ENCODE data around the gene RIPOR3.
A peak's percentile ranks its signal among the peaks of the same experiment; 100 is the strongest.

The RIPOR3 gene

DNA sequence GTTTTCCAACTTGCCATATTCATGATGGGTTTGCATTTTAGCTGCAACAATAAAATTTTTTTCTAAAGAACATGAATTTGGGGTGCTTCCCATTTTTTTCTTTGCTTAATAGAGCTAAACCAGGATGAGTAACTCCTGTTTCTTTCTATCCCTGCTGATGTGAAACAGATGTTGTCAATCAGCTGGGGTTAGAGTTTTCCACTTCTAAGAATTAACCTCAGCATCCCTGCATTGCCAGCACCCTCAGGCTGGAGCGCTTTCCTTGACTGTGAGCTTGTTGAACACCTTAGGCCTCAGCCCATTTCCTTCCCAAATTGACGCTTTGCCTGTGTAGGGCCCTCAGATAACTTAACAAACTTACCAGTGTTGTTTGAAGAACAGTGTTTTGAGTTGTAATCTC is 106.7 kb downstream of the RIPOR3 start:
- Histone ChIP-seq H3K36me3 (ENCODE audit: insufficient read depth, low read length) (peaks cover 70% of the 10 kb centered on the region), H3K27me3 (ENCODE audit: control insufficient read depth in 1 of 2, insufficient read depth in 2 of 2, low read length in 2 of 2) (no peaks in the 10 kb centered on the region), H3K27ac (ENCODE audit: low read depth, low read length) (no peak overlapping the region), H3K4me1 (ENCODE audit: insufficient read depth, low read length) (no peaks in the 10 kb centered on the region), H3K4me3 (ENCODE audit: low read depth in 1 of 2, low read length in 2 of 2) (no peak overlapping the region), H3K9ac (ENCODE audit: low read length) (no peak overlapping the region), H3K9me3 (ENCODE audit: low read length) (no peaks in the 10 kb centered on the region)

DNA sequence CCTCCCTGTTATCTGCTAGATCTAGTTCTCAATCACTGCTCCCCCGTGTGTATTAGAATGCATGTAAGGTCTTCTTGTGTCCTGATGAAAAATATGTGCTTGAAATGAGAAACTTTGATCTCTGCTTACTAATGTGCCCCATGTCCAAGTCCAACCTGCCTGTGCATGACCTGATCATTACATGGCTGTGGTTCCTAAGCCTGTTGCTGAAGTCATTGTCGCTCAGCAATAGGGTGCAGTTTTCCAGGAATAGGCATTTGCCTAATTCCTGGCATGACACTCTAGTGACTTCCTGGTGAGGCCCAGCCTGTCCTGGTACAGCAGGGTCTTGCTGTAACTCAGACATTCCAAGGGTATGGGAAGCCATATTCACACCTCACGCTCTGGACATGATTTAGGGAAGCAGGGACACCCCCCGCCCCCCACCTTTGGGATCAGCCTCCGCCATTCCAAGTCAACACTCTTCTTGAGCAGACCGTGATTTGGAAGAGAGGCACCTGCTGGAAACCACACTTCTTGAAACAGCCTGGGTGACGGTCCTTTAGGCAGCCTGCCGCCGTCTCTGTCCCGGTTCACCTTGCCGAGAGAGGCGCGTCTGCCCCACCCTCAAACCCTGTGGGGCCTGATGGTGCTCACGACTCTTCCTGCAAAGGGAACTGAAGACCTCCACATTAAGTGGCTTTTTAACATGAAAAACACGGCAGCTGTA is 107.7 kb downstream of the RIPOR3 start:
- H3K27me3 ChIP-seq (ENCODE audit: control insufficient read depth in 1 of 2, insufficient read depth in 2 of 2, low read length in 2 of 2), result no peaks in the 10 kb centered on the region
- H3K4me3 ChIP-seq (ENCODE audit: low read depth in 1 of 2, low read length in 2 of 2), result no peak overlapping the region
- no peak overlapping the region for H3K27ac ChIP-seq (ENCODE audit: low read depth, low read length)
- H3K4me1 ChIP-seq (ENCODE audit: insufficient read depth, low read length), result no peaks in the 10 kb centered on the region
- no peaks in the 10 kb centered on the region for H3K9me3 ChIP-seq (ENCODE audit: low read length)
- H3K36me3 ChIP-seq (ENCODE audit: insufficient read depth, low read length), result peaks cover 77% of the 10 kb centered on the region
- no peak overlapping the region for H3K9ac ChIP-seq (ENCODE audit: low read length)

DNA sequence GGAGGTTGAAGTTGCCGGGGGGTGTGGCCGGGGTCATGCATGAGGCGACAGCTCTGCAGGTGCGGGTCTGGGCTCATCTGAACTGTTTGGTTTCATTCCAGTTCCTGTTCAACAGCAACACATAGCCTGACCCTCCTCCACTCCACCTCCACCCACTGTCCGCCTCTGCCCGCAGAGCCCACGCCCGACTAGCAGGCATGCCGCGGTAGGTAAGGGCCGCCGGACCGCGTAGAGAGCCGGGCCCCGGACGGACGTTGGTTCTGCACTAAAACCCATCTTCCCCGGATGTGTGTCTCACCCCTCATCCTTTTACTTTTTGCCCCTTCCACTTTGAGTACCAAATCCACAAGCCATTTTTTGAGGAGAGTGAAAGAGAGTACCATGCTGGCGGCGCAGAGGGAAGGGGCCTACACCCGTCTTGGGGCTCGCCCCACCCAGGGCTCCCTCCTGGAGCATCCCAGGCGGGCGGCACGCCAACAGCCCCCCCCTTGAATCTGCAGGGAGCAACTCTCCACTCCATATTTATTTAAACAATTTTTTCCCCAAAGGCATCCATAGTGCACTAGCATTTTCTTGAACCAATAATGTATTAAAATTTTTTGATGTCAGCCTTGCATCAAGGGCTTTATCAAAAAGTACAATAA is 108.6 kb downstream of the RIPOR3 start:
- Histone ChIP-seq H3K9me3 (ENCODE audit: low read length) (no peaks in the 10 kb centered on the region), H3K9ac (ENCODE audit: low read length) (no peak overlapping the region), H3K27me3 (ENCODE audit: control insufficient read depth in 1 of 2, insufficient read depth in 2 of 2, low read length in 2 of 2) (no peaks in the 10 kb centered on the region), H3K4me3 (ENCODE audit: low read depth in 1 of 2, low read length in 2 of 2) (no peak overlapping the region), H3K4me1 (ENCODE audit: insufficient read depth, low read length) (peaks cover 8% of the 10 kb centered on the region), H3K27ac (ENCODE audit: low read depth, low read length) (no peak overlapping the region), H3K36me3 (ENCODE audit: insufficient read depth, low read length) (peaks cover 85% of the 10 kb centered on the region)

DNA sequence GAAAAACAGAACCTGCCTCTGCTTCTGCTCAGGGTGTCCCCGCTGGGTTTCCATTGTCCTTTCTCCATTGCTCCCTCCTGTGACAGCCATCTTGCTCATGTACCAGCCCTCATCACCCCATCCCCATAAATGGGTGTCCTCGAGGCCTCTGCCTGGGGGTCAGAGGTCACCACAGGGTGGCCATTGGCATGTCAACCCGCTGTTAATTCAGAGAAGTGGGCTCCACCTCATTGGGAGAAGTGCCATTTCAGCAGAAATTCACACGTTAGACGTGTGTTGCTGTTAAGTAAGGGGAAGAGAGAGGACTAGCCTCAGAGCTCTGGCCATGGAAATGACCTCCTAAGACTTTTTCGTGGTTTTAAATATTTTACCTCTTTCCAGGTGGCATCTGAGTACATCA is 109.2 kb downstream of the RIPOR3 start:
- Histone ChIP-seq H3K4me1 (ENCODE audit: insufficient read depth, low read length) (peaks cover 14% of the 10 kb centered on the region), H3K27me3 (ENCODE audit: control insufficient read depth in 1 of 2, insufficient read depth in 2 of 2, low read length in 2 of 2) (no peaks in the 10 kb centered on the region), H3K9ac (ENCODE audit: low read length) (no peak overlapping the region), H3K27ac (ENCODE audit: low read depth, low read length) (no peak overlapping the region), H3K4me3 (ENCODE audit: low read depth in 1 of 2, low read length in 2 of 2) (no peak overlapping the region), H3K9me3 (ENCODE audit: low read length) (no peaks in the 10 kb centered on the region), H3K36me3 (ENCODE audit: insufficient read depth, low read length) (peaks cover 86% of the 10 kb centered on the region)

DNA sequence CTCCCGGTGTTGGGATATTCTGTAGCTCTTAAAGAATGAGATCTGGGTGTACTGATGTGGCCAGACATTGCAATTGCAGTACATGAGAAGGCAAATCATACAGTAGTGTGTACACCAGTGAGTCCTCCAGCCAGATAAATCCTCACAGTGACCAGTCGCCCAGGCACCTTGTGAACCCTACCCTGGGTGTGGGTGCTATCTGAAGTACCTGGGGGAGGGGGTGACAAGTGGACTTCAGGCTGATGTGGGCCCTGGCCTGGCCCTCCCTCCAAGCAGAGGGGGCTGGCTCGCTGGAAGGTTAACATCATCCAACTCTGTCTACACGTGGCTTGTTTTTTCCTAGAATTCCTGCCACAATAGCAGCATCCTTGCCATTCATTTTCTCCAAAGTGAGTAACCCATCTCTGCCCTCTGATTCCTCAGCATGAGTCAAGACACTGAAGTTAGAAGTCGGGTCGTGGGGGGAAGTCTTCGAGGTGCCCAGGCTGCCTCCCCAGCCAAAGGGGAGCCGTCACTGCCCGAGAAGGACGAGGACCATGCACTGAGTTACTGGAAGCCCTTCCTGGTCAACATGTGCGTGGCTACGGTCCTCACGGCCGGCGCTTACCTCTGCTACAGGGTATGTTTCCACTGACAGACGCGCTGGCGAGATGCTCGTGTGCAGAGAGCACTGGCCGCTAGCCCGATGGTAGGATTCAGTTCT is 110.3 kb downstream of the RIPOR3 start:
- H3K36me3 ChIP-seq (ENCODE audit: insufficient read depth, low read length), result peaks cover 75% of the 10 kb centered on the region
- H3K27me3 ChIP-seq (ENCODE audit: control insufficient read depth in 1 of 2, insufficient read depth in 2 of 2, low read length in 2 of 2), result no peaks in the 10 kb centered on the region
- H3K9me3 ChIP-seq (ENCODE audit: low read length), result no peaks in the 10 kb centered on the region
- H3K9ac ChIP-seq (ENCODE audit: low read length), result no peak overlapping the region
- no peak overlapping the region for H3K4me3 ChIP-seq (ENCODE audit: low read depth in 1 of 2, low read length in 2 of 2)
- peaks cover 19% of the 10 kb centered on the region for H3K4me1 ChIP-seq (ENCODE audit: insufficient read depth, low read length)
- no peak overlapping the region for H3K27ac ChIP-seq (ENCODE audit: low read depth, low read length)

DNA sequence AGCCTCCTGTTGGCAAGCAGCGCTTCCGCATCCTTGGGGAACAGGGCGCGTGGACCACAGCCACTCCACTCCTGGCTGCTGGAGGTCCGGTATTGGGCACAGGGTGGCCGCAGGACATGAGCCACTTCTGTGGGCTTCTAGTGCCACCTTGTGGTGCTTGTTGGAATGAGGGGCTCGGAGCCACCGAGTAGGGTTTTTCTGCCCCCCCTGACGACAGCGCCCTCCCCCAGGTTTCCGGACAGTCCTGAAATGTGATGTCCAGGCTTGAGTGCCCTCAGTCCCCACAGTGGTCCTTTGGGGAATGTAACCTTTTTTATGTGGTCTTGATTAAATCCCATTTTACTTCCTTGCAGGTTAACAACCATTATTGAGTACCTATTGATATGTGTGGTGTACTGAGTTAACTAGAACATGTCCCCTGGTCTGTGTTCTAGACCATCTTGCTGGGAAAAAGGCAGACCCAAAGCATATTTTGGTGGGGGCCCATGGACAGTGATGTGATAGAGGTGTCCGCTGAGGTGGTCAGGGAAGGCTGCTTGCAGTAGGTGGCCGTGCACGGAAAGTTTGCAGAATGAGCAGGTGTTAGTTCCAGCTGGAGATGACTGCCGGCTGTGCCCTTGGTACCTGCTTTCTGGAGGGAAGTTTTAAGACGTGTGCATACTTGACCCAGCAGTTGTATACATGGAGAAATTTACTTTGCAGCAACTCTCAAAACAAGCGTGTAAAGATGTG is 111.2 kb downstream of the RIPOR3 start:
- Histone ChIP-seq H3K36me3 (ENCODE audit: insufficient read depth, low read length) (peaks cover 68% of the 10 kb centered on the region), H3K27me3 (ENCODE audit: control insufficient read depth in 1 of 2, insufficient read depth in 2 of 2, low read length in 2 of 2) (no peaks in the 10 kb centered on the region), H3K9me3 (ENCODE audit: low read length) (no peaks in the 10 kb centered on the region), H3K4me3 (ENCODE audit: low read depth in 1 of 2, low read length in 2 of 2) (no peak overlapping the region), H3K4me1 (ENCODE audit: insufficient read depth, low read length) (peaks cover 20% of the 10 kb centered on the region), H3K27ac (ENCODE audit: low read depth, low read length) (no peak overlapping the region), H3K9ac (ENCODE audit: low read length) (no peak overlapping the region)

DNA sequence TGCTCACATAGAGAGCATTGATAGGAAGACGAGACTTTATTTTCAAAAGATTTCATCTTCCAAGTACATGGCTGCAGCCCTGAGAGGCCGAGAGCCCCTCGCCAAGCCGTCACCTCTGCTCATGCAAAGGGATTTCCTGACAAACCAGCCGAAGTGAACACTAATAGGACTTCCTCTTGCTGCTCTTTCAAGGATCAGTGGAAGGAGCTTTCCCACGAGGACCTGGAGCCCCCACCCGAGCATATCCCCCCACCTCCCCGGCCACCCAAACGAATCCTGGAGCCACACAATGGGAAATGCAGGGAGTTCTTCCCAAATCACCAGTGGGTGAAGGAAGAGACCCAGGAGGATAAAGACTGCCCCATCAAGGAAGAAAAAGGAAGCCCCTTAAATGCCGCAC is 111.8 kb downstream of the RIPOR3 start:
- Histone ChIP-seq H3K27ac (ENCODE audit: low read depth, low read length) (no peak overlapping the region), H3K27me3 (ENCODE audit: control insufficient read depth in 1 of 2, insufficient read depth in 2 of 2, low read length in 2 of 2) (no peaks in the 10 kb centered on the region), H3K4me3 (ENCODE audit: low read depth in 1 of 2, low read length in 2 of 2) (no peak overlapping the region), H3K4me1 (ENCODE audit: insufficient read depth, low read length) (peaks cover 20% of the 10 kb centered on the region), H3K36me3 (ENCODE audit: insufficient read depth, low read length) (peaks cover 73% of the 10 kb centered on the region), H3K9ac (ENCODE audit: low read length) (no peak overlapping the region), H3K9me3 (ENCODE audit: low read length) (no peaks in the 10 kb centered on the region)

DNA sequence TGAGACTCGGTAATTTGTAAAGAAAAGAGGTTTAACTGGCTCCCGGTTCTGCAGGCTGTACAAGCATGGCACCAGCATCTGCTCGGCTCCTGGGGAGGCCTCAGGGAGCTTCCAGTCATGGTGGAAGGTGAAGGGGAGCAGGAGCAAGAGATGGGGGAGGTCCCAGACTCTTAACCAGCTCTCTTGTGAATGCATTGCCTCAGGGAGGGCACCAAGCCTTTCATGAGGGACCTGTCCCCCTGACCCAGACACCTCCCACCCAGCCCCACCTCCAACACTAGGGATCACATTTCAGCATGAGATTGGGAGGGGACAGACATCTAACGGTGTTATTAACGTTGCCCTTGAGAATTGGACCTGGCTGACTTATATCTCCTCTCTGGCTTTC is 112.6 kb downstream of the RIPOR3 start:
- H3K4me3 ChIP-seq (ENCODE audit: low read depth in 1 of 2, low read length in 2 of 2), result no peak overlapping the region
- H3K9ac ChIP-seq (ENCODE audit: low read length), result no peak overlapping the region
- no peak overlapping the region for H3K27ac ChIP-seq (ENCODE audit: low read depth, low read length)
- H3K36me3 ChIP-seq (ENCODE audit: insufficient read depth, low read length), result peaks cover 73% of the 10 kb centered on the region
- H3K4me1 ChIP-seq (ENCODE audit: insufficient read depth, low read length), result peaks cover 20% of the 10 kb centered on the region
- H3K27me3 ChIP-seq (ENCODE audit: control insufficient read depth in 1 of 2, insufficient read depth in 2 of 2, low read length in 2 of 2), result no peaks in the 10 kb centered on the region
- no peaks in the 10 kb centered on the region for H3K9me3 ChIP-seq (ENCODE audit: low read length)

DNA sequence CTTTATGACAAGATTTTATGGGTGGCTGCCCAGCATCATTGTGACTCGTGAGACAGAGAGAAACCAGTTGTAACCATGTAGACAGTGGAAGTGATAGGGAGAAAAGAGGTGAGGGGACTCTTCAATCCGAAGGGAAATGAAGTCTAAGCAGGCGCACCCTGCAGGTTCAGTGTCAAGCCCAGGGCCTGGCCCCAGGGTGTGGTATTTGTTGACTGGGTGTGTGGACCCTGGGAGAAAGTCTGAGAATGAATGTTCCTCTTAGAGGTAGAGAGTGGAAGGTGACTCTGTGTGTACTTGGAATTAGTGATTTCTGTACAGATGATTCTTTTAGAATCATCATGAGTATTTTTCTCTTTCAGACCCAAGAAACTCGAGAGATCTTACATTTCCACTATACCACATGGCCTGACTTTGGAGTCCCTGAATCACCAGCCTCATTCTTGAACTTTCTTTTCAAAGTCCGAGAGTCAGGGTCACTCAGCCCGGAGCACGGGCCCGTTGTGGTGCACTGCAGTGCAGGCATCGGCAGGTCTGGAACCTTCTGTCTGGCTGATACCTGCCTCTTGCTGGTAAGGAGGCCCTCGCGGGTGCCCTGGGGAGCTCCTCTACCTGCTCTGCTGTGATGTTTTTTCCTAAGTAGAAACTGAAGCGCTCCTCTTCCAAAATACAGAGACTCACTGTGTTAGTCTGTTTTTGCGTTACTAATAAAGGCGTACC is 113.1 kb downstream of the RIPOR3 start:
- Histone ChIP-seq H3K36me3 (ENCODE audit: insufficient read depth, low read length) (peaks cover 67% of the 10 kb centered on the region), H3K9ac (ENCODE audit: low read length) (no peak overlapping the region)

DNA sequence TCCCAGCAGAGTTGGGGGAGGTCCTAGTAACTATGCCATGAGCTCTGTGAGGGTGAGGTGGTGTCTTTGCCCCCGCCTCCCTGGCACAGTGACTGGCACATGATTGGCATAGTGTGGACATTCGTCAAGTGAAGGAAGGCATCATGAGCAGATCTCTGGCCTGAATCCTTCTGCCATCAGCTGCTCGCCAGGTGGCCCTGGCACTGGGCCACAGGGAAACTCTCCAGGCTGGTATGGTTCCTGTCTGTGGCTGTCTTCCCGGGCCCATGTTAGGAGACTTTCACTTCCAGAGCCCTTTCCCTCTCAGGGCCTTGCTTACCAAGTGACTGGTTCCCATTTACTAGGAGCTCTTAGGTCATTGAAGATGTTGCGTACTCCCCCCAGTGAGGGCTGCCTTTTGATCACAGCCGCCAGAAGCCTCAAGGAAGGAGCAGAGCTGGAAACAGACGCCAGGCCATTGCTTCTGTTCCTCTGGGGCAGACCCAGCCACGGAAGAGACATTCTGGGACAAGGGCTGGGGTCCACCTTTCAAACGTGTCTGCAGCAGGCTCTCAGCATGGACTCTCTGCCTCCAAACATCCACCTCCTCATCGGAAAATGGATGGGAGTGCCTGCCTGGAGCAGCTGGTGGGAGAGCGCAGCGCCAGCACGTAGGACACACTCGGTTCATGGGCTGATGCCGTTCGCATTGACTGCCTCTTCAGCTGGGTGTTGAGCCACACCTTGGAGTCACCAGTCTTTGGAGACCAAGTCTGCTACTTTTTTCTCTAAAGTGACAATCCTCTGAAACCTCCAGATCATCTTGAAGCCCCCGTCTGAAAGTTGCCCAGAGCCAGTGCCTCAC is 113.9 kb downstream of the RIPOR3 start:
- Histone ChIP-seq H3K27me3 (ENCODE audit: control insufficient read depth in 1 of 2, insufficient read depth in 2 of 2, low read length in 2 of 2) (no peaks in the 10 kb centered on the region), H3K9me3 (ENCODE audit: low read length) (no peaks in the 10 kb centered on the region), H3K36me3 (ENCODE audit: insufficient read depth, low read length) (peaks cover 59% of the 10 kb centered on the region), H3K27ac (ENCODE audit: low read depth, low read length) (peak overlapping the region; percentile 64), H3K4me1 (ENCODE audit: insufficient read depth, low read length) (peaks cover 33% of the 10 kb centered on the region), H3K9ac (ENCODE audit: low read length) (no peak overlapping the region), H3K4me3 (ENCODE audit: low read depth in 1 of 2, low read length in 2 of 2) (no peak overlapping the region)

More for the DNA sequence above, 113.1 kb downstream of the RIPOR3 start:
- Histone ChIP-seq H3K4me3 (ENCODE audit: low read depth in 1 of 2, low read length in 2 of 2) (no peak overlapping the region), H3K27ac (ENCODE audit: low read depth, low read length) (peak overlapping the region; percentile 64), H3K27me3 (ENCODE audit: control insufficient read depth in 1 of 2, insufficient read depth in 2 of 2, low read length in 2 of 2) (no peaks in the 10 kb centered on the region), H3K9me3 (ENCODE audit: low read length) (no peaks in the 10 kb centered on the region), H3K4me1 (ENCODE audit: insufficient read depth, low read length) (peaks cover 25% of the 10 kb centered on the region)
